GM20000 (cell line): ENCODE data around the gene EBF3.

Experiments
- DNase-seq: peaks from one replicate; pipeline ENCODE4 v3.0.0; 2012; ENCODE audit warnings: low spot score
- CTCF ChIP-seq: IDR thresholded peaks from 2 replicates; pipeline ENCODE4 v1.5.1; 2012; ENCODE audit warnings: mild to moderate bottlenecking, control low read depth; ENCODE audit errors: extremely low read depth, missing control alignments

EBF3 gene

GRCh38 chr10:129811208-129811607 lies 152.9 kb downstream of the EBF3 start:
- DNase-seq = no peak
- no peak for TF ChIP-seq CTCF

- TF ChIP-seq CTCF = no peak
- no peak for DNase-seq
Measured at GRCh38 chr10:129809841-129810240, 154.2 kb downstream of the EBF3 start.

- DNase-seq = no peak
- TF ChIP-seq CTCF = no peak
Measured at GRCh38 chr10:129809431-129809830, 154.6 kb downstream of the EBF3 start.

GRCh38 chr10:129808092-129808983 lies 155.7 kb downstream of the EBF3 start:
- no peak for TF ChIP-seq CTCF
- DNase-seq = no peak

GRCh38 chr10:129807211-129807610 lies 156.9 kb downstream of the EBF3 start:
- DNase-seq = no peak

GRCh38 chr10:129800796-129801340 lies 163.2 kb downstream of the EBF3 start:
- no peak for TF ChIP-seq CTCF
- DNase-seq = no peak

More at GRCh38 chr10:129807211-129807610, 156.9 kb downstream of the EBF3 start:
- TF ChIP-seq CTCF = no peak

- no peak for DNase-seq
- TF ChIP-seq CTCF = no peak
Measured at GRCh38 chr10:129799942-129800341, 164.1 kb downstream of the EBF3 start.
